ENCODE results near the gene ANKIB1.

The ANKIB1 gene

GRCh38 chr7:92447345-92448204, 201.8 kb downstream of the ANKIB1 start, which contains the start of gene GATAD1:
Gene GATAD1 (plus strand): TSS chr7:92447482. CDS start chr7:92447730, 248 bp downstream.
- peak in 1 of 2 experiments; percentile 78 for DNase-seq (ENCODE audit: low read depth in 2 of 2)

- peak in 1 of 2 experiments; percentile 9 for DNase-seq (ENCODE audit: low read depth in 2 of 2)
These were observed 202.5 kb downstream of the ANKIB1 start for GRCh38 chr7:92448205-92448747.

Data from fibroblast of skin of left quadriceps (primary cell).